Epithelial cell of proximal tubule (primary cell): Measurements from ENCODE around the gene CDNF. TPM values are rescaled to one million over a fixed set of nuclear protein-coding genes. Genes with fewer than 3 reads are reported as not detected.
A peak's percentile ranks its signal among the peaks of the same experiment; 100 is the strongest.

Experiments
- DNase-seq: peaks from one replicate; pipeline ENCODE4 v3.0.0-alpha.2; 2011; ENCODE audit warnings: low read depth
- H3K4me3 ChIP-seq: 2 replicates; pipeline ENCODE4 v1.5.1; 2011; ENCODE audit warnings: low read depth, mild to moderate bottlenecking, low read length
- CTCF ChIP-seq: conservative IDR thresholded peaks from 2 replicates; pipeline ENCODE4 v1.5.1; 2012; ENCODE audit warnings: low read depth, mild to moderate bottlenecking, low read length
- total RNA-seq: library from RNA; depleted of rRNA; stranded (reverse); fragments of >200 nt; gene quantifications from 2 replicates; pipeline ENCODE4 v1.2.3, GENCODE V29; 2015

The CDNF gene
- total RNA-seq, 1 donor from 2014 or later: not detected

- no peak for DNase-seq
- TF ChIP-seq CTCF: no peak
Observed at GRCh38 chr10:14858338-14858960, 20.6 kb upstream of the CDNF start.

GRCh38 chr10:14855453-14855852 is 17.6 kb upstream of the CDNF start:
- no peak for TF ChIP-seq CTCF
- no peak for DNase-seq
- no peak overlapping the region for H3K4me3 ChIP-seq

More at GRCh38 chr10:14858338-14858960, 20.6 kb upstream of the CDNF start:
- H3K4me3 ChIP-seq: no peak overlapping the region

GRCh38 chr10:14852236-14852635 is 14.4 kb upstream of the CDNF start:
- no peak for DNase-seq
- no peak overlapping the region for H3K4me3 ChIP-seq
- no peak for TF ChIP-seq CTCF

GRCh38 chr10:14844948-14845347 is 7.1 kb upstream of the CDNF start:
- DNase-seq: no peak
- TF ChIP-seq CTCF: no peak
- no peak overlapping the region for H3K4me3 ChIP-seq

DNA sequence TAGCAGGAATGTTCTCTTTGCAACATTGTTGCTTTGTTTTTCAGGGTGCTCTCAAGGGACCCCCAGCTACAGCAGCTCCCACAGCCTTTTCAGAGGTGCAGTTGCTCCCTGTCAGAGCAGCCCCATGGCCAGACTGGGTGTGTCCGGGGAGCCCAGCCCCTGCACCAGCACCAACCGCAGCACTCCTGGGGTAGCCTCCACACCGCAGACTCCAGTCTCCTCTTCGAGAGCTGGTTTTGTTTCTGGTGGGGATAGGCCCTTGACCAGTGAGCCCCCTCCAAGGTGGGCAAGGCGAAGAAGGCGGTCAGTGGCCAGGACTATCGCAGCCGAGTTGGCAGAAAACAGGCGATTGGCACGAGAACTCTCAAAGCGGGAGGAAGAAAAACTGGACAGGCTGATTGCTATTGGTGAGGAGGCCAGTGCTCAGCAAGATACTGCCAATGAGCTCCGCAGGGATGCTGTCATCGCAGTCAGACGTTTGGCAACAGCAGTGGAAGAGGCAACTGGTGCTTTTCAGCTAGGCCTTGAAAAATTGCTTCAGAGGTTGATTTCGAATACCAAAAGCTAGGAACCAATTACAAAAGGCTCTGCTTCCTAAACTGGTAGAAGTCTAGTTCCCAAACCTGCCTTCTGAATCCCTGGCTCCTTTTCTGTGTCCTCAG is 5.6 kb upstream of the CDNF start:
- H3K4me3 ChIP-seq: no peak overlapping the region
- no peak for TF ChIP-seq CTCF
- DNase-seq: no peak

DNA sequence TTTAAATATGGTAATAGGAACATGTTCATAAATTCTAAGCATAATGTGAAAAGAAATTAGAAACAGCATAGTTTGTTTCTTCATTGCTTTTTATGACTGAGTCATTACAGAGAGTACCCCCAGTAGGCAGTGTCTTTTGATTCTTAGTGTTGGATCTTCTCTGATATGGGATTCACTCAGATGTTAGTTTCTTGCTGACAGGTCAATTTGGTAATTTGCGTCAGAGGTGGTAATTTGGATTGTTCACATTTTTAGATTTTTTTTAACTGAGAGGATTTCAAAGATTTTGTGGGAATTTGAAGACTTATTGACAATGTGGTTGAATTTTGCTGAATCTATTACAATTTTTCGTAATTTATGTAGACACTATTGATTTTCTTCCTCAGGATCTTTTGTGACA is 2.3 kb upstream of the CDNF start:
- DNase-seq: no peak
- no peak for TF ChIP-seq CTCF
- H3K4me3 ChIP-seq: no peak overlapping the region

GRCh38 chr10:14839305-14839695 is 1.5 kb upstream of the CDNF start:
- peak overlapping the region; percentile 96 for H3K4me3 ChIP-seq
- TF ChIP-seq CTCF: no peak
- no peak for DNase-seq
